VCaP (cell line): ENCODE data around the gene SLC6A17.

Experiments
- H3K27ac ChIP-seq: fragments of 450-650 bp; 2 replicates; pipeline ENCODE4 v1.5.1; 2017
- CTCF ChIP-seq: fragments of 450-650 bp; conservative IDR thresholded peaks from 2 replicates; pipeline ENCODE4 v1.5.1; 2017; ENCODE audit warnings: mild to moderate bottlenecking, moderate library complexity

The SLC6A17 gene

GRCh38 chr1:110125810-110126209, 24.5 kb upstream of the SLC6A17 start:
- H3K27ac ChIP-seq: no peak overlapping the region
- no peak for TF ChIP-seq CTCF

- no peak for TF ChIP-seq CTCF
- no peak overlapping the region for H3K27ac ChIP-seq
These were observed 20.1 kb upstream of the SLC6A17 start for GRCh38 chr1:110130113-110130591.

GRCh38 chr1:110130989-110131388, 19.3 kb upstream of the SLC6A17 start:
- H3K27ac ChIP-seq: no peak overlapping the region
- TF ChIP-seq CTCF: no peak

- no peak overlapping the region for H3K27ac ChIP-seq
- TF ChIP-seq CTCF: no peak
These were observed 17.6 kb upstream of the SLC6A17 start for GRCh38 chr1:110132682-110133081.

- no peak for TF ChIP-seq CTCF
- H3K27ac ChIP-seq: no peak overlapping the region
These were observed 16.9 kb upstream of the SLC6A17 start for GRCh38 chr1:110133436-110133835.

GRCh38 chr1:110134050-110134595, 16.2 kb upstream of the SLC6A17 start:
- no peak overlapping the region for H3K27ac ChIP-seq

GRCh38 chr1:110135246-110135645, 15.0 kb upstream of the SLC6A17 start:
- no peak for TF ChIP-seq CTCF
- H3K27ac ChIP-seq: no peak overlapping the region

More at GRCh38 chr1:110134050-110134595, 16.2 kb upstream of the SLC6A17 start:
- TF ChIP-seq CTCF: no peak
